HepG2 (cell line): ENCODE measurements around the gene BICDL1. TPM values are rescaled to one million over a fixed set of nuclear protein-coding genes. Genes with fewer than 3 reads are reported as not detected.

Experiments used
- CAMTA2 ChIP-seq: sonication (generic); formaldehyde crosslinking; IDR thresholded peaks from 2 replicates; pipeline ENCODE4 v1.4.0; 2020; ENCODE audit warnings: mild to moderate bottlenecking, missing genetic modification reagents, borderline replicate concordance
- FOXC1 ChIP-seq: sonication (generic); formaldehyde crosslinking; IDR thresholded peaks from 2 replicates; pipeline ENCODE4 v1.8.0; 2022; ENCODE audit warnings: mild to moderate bottlenecking, missing genetic modification reagents, borderline replicate concordance
- GFI1 ChIP-seq: sonication (generic); formaldehyde crosslinking; IDR thresholded peaks from 2 replicates; pipeline ENCODE4 v1.5.0; 2020; ENCODE audit warnings: missing genetic modification reagents, mild to moderate bottlenecking, borderline replicate concordance
- KLF6 ChIP-seq: IDR thresholded peaks from 2 replicates; pipeline ENCODE4 v1.8.0; 2016; ENCODE audit warnings: missing biosample characterization, missing genetic modification reagents
- NFKB2 ChIP-seq: sonication (generic); formaldehyde crosslinking; IDR thresholded peaks from 2 replicates; pipeline ENCODE4 v1.4.0; 2020; ENCODE audit warnings: missing genetic modification reagents, borderline replicate concordance
- NKX3-1 ChIP-seq: sonication (generic); formaldehyde crosslinking; IDR thresholded peaks from 2 replicates; pipeline ENCODE4 v1.5.0; 2020; ENCODE audit warnings: missing genetic modification reagents
- NRL ChIP-seq: sonication (generic); formaldehyde crosslinking; IDR thresholded peaks from 2 replicates; pipeline ENCODE4 v1.5.0; 2020; ENCODE audit warnings: missing genetic modification reagents, mild to moderate bottlenecking, moderate library complexity, borderline replicate concordance
- RAD21 ChIP-seq: fragments of 450-650 bp; formaldehyde crosslinking; IDR thresholded peaks from 2 replicates; pipeline ENCODE4 v1.5.0; 2020; ENCODE audit warnings: mild to moderate bottlenecking
- RBAK ChIP-seq: sonication (generic); formaldehyde crosslinking; IDR thresholded peaks from 2 replicates; pipeline ENCODE4 v1.5.1; 2020; ENCODE audit warnings: mild to moderate bottlenecking, missing genetic modification reagents
- RELA ChIP-seq: sonication (generic); formaldehyde crosslinking; IDR thresholded peaks from 2 replicates; pipeline ENCODE4 v1.4.0; 2020; ENCODE audit warnings: missing genetic modification reagents
- RXRA ChIP-seq: sonication (generic); formaldehyde crosslinking; IDR thresholded peaks from 2 replicates; pipeline ENCODE4 v1.5.1; 2020; ENCODE audit warnings: missing genetic modification reagents
- SOX5 ChIP-seq: IDR thresholded peaks from 2 replicates; pipeline ENCODE4 v1.6.1; 2016; ENCODE audit warnings: borderline replicate concordance
- SPEN ChIP-seq: sonication (generic); formaldehyde crosslinking; IDR thresholded peaks from 2 replicates; pipeline ENCODE4 v1.5.1; 2020; ENCODE audit warnings: low read depth, mild to moderate bottlenecking, missing genetic modification reagents
- TGIF2 ChIP-seq: IDR thresholded peaks from 2 replicates; pipeline ENCODE4 v1.6.1; 2016; ENCODE audit warnings: control low read depth, missing compliant biosample characterization
- ZNF138 ChIP-seq: sonication (generic); formaldehyde crosslinking; IDR thresholded peaks from 2 replicates; pipeline ENCODE4 v1.5.0; 2020; ENCODE audit warnings: mild to moderate bottlenecking, low read depth, missing genetic modification reagents
- ZNF333 ChIP-seq: sonication (generic); formaldehyde crosslinking; IDR thresholded peaks from 2 replicates; pipeline ENCODE4 v1.4.0; 2020; ENCODE audit warnings: mild to moderate bottlenecking, missing genetic modification reagents, borderline replicate concordance
- ZNF446 ChIP-seq: sonication (generic); formaldehyde crosslinking; IDR thresholded peaks from 2 replicates; pipeline ENCODE4 v1.5.0; 2020; ENCODE audit warnings: mild to moderate bottlenecking, missing genetic modification reagents
- ZNF564 ChIP-seq: sonication (generic); formaldehyde crosslinking; IDR thresholded peaks from 2 replicates; pipeline ENCODE4 v1.8.1; 2023; ENCODE audit warnings: mild to moderate bottlenecking, missing genetic modification reagents
- ZNF614 ChIP-seq: IDR thresholded peaks from 2 replicates; pipeline ENCODE4 v1.6.1; 2018; ENCODE audit warnings: missing biosample characterization, missing genetic modification reagents, inconsistent platforms, borderline replicate concordance
- ZNF766 ChIP-seq: sonication (generic); formaldehyde crosslinking; IDR thresholded peaks from 2 replicates; pipeline ENCODE4 v1.5.0; 2020; ENCODE audit warnings: missing genetic modification reagents, borderline replicate concordance
- polyA plus RNA-seq, 8 experiments: library from polyadenylated mRNA; depleted of rRNA in 3 of 8; stranded (reverse) in 7 of 8; unstranded in 1 of 8; fragments of >200 nt; fragmentation: Illumina TruSeq in 4 of 8; extraction: Trizol in 4 of 8; gene quantifications; 2 replicates each; pipeline versions ENCODE4 v1.2.1 to v1.2.3, GENCODE V29; 2011 to 2016; ENCODE audit warnings: low read depth in 4 of 8, missing spikeins in 1 of 8, mixed read lengths in 1 of 8; ENCODE audit not compliant: insufficient read depth in 1 of 8
- total RNA-seq, 5 experiments: library from RNA; depleted of rRNA; stranded (reverse); fragments of >200 nt; fragmentation: Illumina TruSeq; extraction: Trizol; gene quantifications; 2 replicates each; pipeline ENCODE4 v1.2.3, GENCODE V29; 2016; ENCODE audit warnings: low read depth in 1 of 5
- TF ChIP-seq, protein P1 (sequence below): IDR thresholded peaks from 2 replicates; pipeline ENCODE4 v1.6.1; 2016
- TF ChIP-seq, protein P2 (sequence below): sonication (generic); formaldehyde crosslinking; IDR thresholded peaks from 2 replicates; pipeline ENCODE4 v1.4.0; 2020; ENCODE audit warnings: missing genetic modification reagents, borderline replicate concordance
- TF ChIP-seq, protein P3 (sequence below): IDR thresholded peaks from 2 replicates; pipeline ENCODE4 v1.6.1; 2016; ENCODE audit warnings: low read depth, control low read depth
- TF ChIP-seq, protein P4 (sequence below): sonication (generic); formaldehyde crosslinking; IDR thresholded peaks from 2 replicates; pipeline ENCODE4 v1.8.1; 2023; ENCODE audit warnings: mild to moderate bottlenecking, missing genetic modification reagents

The BICDL1 gene
- total and polyA plus RNA-seq, 2 of the 13 experiments (the other 11 are each of a cell fraction or from before 2014, with no cell fraction given) = 3.6 to 9.7 TPM

DNA sequence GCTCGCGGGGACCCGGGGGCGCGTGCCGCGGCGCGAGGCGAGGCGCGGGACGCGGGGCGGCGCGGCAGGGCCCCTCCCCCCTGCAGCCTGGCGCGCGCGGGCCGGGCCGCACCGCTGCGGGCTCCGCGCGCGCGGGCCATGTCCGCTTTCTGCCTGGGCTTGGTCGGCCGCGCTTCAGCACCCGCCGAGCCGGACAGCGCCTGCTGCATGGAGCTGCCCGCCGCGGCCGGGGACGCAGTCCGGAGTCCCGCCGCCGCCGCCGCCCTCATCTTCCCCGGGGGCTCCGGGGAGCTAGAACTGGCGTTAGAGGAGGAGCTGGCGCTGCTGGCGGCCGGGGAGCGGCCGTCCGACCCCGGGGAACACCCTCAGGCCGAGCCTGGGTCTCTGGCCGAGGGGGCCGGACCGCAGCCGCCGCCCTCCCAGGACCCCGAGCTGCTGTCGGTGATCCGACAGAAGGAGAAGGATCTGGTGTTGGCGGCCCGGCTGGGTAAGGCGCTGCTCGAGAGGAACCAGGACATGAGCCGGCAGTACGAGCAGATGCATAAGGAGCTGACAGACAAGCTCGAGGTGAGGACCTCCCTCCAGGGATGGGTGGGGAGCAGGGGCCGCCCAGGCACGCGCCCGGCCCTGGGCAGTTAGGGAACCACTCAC lies 820 bp downstream of the BICDL1 start (continued):
- TF ChIP-seq, protein P1, sequence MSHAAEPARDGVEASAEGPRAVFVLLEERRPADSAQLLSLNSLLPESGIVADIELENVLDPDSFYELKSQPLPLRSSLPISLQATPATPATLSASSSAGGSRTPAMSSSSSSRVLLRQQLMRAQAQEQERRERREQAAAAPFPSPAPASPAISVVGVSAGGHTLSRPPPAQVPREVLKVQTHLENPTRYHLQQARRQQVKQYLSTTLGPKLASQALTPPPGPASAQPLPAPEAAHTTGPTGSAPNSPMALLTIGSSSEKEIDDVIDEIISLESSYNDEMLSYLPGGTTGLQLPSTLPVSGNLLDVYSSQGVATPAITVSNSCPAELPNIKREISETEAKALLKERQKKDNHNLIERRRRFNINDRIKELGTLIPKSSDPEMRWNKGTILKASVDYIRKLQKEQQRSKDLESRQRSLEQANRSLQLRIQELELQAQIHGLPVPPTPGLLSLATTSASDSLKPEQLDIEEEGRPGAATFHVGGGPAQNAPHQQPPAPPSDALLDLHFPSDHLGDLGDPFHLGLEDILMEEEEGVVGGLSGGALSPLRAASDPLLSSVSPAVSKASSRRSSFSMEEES (CRISPR knock-in tag) = 0 out of 2 replicates have a peak, but pooled peaks have one; percentile 56
- peak; percentile 96 for TF ChIP-seq TGIF2 (CRISPR knock-in tag)
- no peak for TF ChIP-seq RBAK
- peak; percentile 64; the same call in 1 of the 2 replicates for TF ChIP-seq GFI1
- TF ChIP-seq FOXC1 = peak; percentile 54; the same call in 1 of the 2 replicates
- TF ChIP-seq SPEN (CRISPR knock-in tag) = peak; percentile 56; the same call in 1 of the 2 replicates
- TF ChIP-seq RXRA (CRISPR knock-in tag) = no peak
- TF ChIP-seq ZNF766 (CRISPR knock-in tag) = 0 out of 2 replicates have a peak, but pooled peaks have one; percentile 80
- 0 out of 2 replicates have a peak, but pooled peaks have one; percentile 17 for TF ChIP-seq SOX5 (CRISPR knock-in tag)
- TF ChIP-seq RELA (CRISPR knock-in tag) = 0 out of 2 replicates have a peak, but pooled peaks have one; percentile 44
- 0 out of 2 replicates have a peak, but pooled peaks have one; percentile 57 for TF ChIP-seq ZNF564
- TF ChIP-seq CAMTA2 (CRISPR knock-in tag) = no peak
- 0 out of 2 replicates have a peak, but pooled peaks have one; percentile 69 for TF ChIP-seq ZNF138 (CRISPR knock-in tag)
- TF ChIP-seq NFKB2 (CRISPR knock-in tag) = peak; percentile 90
- TF ChIP-seq, protein P2, sequence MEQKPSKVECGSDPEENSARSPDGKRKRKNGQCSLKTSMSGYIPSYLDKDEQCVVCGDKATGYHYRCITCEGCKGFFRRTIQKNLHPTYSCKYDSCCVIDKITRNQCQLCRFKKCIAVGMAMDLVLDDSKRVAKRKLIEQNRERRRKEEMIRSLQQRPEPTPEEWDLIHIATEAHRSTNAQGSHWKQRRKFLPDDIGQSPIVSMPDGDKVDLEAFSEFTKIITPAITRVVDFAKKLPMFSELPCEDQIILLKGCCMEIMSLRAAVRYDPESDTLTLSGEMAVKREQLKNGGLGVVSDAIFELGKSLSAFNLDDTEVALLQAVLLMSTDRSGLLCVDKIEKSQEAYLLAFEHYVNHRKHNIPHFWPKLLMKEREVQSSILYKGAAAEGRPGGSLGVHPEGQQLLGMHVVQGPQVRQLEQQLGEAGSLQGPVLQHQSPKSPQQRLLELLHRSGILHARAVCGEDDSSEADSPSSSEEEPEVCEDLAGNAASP = peak; percentile 75; the same call in 1 of the 2 replicates
- TF ChIP-seq, protein P3, sequence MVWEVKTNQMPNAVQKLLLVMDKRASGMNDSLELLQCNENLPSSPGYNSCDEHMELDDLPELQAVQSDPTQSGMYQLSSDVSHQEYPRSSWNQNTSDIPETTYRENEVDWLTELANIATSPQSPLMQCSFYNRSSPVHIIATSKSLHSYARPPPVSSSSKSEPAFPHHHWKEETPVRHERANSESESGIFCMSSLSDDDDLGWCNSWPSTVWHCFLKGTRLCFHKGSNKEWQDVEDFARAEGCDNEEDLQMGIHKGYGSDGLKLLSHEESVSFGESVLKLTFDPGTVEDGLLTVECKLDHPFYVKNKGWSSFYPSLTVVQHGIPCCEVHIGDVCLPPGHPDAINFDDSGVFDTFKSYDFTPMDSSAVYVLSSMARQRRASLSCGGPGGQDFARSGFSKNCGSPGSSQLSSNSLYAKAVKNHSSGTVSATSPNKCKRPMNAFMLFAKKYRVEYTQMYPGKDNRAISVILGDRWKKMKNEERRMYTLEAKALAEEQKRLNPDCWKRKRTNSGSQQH = peak; percentile 90
- TF ChIP-seq NKX3-1 (CRISPR knock-in tag) = peak; percentile 95
- TF ChIP-seq KLF6 (CRISPR knock-in tag) = peak; percentile 87; the same call in 1 of the 2 replicates
- 0 out of 2 replicates have a peak, but pooled peaks have one; percentile 27 for TF ChIP-seq NRL
- TF ChIP-seq ZNF446 (CRISPR knock-in tag) = peak; percentile 79; the same call in 1 of the 2 replicates
- TF ChIP-seq ZNF333 = peak; percentile 45; the same call in 1 of the 2 replicates
- no peak for TF ChIP-seq ZNF614 (CRISPR knock-in tag)
- TF ChIP-seq, protein P4, sequence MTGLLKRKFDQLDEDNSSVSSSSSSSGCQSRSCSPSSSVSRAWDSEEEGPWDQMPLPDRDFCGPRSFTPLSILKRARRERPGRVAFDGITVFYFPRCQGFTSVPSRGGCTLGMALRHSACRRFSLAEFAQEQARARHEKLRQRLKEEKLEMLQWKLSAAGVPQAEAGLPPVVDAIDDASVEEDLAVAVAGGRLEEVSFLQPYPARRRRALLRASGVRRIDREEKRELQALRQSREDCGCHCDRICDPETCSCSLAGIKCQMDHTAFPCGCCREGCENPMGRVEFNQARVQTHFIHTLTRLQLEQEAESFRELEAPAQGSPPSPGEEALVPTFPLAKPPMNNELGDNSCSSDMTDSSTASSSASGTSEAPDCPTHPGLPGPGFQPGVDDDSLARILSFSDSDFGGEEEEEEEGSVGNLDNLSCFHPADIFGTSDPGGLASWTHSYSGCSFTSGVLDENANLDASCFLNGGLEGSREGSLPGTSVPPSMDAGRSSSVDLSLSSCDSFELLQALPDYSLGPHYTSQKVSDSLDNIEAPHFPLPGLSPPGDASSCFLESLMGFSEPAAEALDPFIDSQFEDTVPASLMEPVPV (CRISPR knock-in tag) = peak; percentile 77
- peak; percentile 29; the same call in 1 of the 2 replicates for TF ChIP-seq RAD21 (CRISPR knock-in tag)
